HG03280 (cell line): Measurements from ENCODE around the gene TMEM187.

Experiments
- ATAC-seq: cut with Tn5 transposase; IDR thresholded peaks from one replicate; pipeline ENCODE4 v1.9.1; 2021; ENCODE audit warnings: mild to moderate bottlenecking, moderate library complexity; ENCODE audit not compliant: unreplicated experiment

Gene TMEM187, protein sequence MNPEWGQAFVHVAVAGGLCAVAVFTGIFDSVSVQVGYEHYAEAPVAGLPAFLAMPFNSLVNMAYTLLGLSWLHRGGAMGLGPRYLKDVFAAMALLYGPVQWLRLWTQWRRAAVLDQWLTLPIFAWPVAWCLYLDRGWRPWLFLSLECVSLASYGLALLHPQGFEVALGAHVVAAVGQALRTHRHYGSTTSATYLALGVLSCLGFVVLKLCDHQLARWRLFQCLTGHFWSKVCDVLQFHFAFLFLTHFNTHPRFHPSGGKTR

GRCh38 chrX:153972368-153973126 is at the start of gene TMEM187:
TSS of gene TMEM187 (plus strand) at chrX:153972754. CDS start at chrX:153982063, 9,309 bp downstream.
- peak; percentile 54 for ATAC-seq

- no peak for ATAC-seq
These were observed 49.4 kb upstream of the TMEM187 start for GRCh38 chrX:153922932-153923857.

DNA sequence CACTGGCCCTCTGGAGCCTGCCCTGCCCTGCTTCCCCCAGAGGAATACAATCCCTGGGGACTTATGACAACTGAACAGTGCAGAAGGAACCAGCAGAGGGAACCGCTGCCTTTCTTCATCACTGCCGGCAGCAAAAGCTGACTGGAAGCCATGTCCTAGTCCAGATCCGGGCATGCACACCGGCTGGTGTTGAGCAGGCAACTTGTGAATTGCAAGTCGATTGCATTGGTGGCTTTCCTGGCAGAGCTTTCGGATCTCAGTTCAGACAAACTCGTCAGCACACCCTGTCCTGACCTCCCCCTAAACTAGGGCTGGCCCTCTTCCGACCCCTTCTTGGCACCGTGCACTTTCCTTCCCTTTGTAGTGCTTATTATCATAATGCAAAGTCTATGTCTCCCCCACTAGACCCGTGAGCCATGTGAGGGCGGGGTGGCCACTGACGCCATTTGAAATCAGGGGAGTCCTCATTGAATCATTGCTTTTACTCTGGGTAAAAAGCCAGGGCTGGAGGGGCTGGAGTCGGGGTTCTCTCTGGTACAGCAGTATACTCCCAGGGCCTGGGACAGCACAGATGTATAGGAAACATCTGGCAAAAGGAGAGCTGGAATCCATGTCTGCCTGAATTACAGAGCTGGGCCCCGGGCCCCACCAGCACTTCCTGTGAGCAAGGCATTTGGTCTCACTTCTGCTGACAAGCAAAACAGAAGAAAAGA is 48.2 kb upstream of the TMEM187 start:
- ATAC-seq = no peak

DNA sequence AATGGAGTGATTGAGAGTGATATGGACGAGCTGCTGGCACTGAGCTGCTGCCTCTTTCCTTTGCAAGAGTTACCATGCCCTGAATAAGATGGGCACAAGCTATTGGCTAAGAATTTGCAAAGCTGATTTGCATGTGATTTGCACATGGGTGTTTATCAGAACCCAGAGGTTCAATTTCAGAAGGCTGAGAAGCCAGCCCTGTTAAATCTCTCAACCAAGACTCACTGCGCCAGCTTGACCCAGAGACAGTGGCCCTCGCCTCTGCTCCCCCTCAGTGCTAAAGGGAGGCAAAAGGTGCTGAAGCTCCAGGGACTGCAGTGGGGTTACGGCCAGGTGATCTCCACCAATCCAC is 47.2 kb upstream of the TMEM187 start:
- ATAC-seq = no peak

DNA sequence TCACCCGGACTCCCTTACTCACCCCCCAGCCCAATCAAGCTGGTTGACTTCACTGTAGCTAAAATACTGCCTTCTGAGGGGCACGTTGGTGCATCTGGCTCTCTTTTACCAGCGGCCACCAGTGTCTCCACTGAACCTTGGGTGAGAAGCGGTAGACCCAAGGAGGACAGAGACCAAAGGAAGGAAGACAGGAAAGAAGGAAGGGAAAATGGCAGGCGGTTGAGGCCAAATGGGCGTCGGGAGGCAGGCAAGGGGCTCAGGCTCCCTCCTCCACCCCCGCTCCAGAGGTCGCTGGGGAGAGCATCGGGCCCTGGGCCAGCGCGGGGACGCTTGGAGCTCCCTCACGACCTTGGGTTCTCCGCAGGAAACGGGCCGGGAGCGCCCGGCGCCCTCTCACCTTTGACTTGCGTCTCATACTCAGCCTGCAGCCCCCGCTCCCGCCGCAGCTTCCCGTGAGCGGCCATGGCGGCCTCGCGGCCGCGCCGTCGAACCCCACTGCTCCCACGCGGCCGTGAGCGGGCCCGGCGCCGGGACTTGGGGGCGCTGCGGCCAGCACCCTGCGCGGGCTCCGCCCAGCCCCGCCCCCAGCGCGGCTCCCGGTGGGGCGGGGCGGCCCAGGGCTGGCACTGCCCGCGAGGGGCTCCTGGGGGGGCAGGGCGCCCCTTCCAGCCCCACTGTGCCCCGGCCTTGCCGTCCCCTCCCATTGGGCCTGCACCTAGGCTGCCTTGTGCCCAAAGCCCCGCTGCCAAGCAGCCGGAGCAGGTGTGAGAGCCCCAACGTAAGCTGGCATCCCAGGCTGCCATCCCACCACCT is 46.6 kb upstream of the TMEM187 start, which contains the start of gene ARHGAP4:
Gene ARHGAP4, minus strand, starts transcription at position 526 of the 813 bp plus-strand sequence. Its CDS starts 62 bp downstream, at position 464.
- ATAC-seq = no peak

DNA sequence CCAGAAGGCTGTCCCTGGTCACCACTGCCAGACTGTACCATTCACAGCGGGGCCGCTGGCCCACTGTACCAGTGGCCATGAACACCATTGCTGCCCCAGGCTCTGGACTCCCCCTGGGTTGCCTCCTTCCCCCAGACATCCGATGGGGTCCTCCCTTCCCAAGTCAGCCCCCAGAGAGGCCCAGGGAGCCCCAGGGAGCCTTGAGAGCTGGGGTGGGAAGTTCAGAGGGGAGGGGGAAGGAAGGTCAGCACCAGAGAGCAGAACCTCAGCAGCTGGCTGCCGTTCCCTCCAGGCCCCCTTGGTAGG is 46.0 kb upstream of the TMEM187 start:
- no peak for ATAC-seq

DNA sequence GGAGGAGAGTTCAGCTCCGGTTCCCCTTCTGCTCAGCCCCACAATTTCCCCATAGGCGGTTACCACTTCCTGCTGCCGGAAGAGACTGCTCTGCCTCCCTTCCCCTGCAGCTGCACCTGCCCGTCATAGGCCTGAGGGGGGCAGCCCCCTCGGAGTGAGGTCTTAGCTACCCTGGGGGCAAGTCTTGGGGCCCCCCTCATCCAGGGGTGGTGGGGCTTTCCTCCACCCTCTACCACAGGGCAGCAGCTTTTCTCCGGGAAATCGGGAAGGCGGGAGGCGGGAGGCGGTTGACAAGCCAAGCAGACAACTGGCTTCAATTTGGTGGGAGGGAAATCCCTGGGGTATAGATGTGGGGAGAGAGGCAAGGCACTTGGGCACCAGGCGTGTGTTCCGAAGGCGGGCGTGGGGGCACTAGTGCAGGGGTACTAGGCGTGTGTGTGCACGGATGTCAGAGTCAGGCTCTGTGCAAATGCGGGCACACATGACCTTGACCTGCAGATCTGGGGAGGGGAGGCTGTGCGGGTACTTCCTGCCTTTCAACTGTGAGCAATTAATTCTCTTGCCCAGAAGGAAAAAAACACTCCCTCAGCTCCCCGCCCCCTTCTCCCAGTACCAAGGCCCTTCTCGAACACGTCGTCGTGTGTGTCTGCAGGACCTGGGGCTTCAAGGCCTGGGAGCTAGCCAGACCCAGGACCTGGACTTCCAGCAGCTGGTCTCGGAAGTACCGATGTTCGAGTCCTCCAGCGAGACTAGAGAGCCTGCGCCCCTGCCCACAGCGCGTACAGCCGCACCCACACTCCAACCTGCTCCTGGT is 45.5 kb upstream of the TMEM187 start:
- ATAC-seq = peak; percentile 40

DNA sequence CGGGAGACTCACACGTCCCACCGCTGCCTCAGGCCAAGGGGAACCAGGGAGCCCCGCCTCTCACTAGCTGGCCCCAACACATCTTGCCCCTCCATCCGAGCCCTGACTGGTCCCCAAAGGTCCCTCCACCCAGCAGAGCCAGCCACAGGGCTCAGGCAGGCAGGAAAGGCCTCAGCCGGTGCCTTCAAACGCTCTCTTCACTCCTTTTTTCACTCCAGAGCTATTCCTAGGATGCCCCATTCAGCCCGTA is 45.0 kb upstream of the TMEM187 start:
- no peak for ATAC-seq

- ATAC-seq = peak; percentile 74
These were observed 44.4 kb upstream of the TMEM187 start for GRCh38 chrX:153927922-153928760.

DNA sequence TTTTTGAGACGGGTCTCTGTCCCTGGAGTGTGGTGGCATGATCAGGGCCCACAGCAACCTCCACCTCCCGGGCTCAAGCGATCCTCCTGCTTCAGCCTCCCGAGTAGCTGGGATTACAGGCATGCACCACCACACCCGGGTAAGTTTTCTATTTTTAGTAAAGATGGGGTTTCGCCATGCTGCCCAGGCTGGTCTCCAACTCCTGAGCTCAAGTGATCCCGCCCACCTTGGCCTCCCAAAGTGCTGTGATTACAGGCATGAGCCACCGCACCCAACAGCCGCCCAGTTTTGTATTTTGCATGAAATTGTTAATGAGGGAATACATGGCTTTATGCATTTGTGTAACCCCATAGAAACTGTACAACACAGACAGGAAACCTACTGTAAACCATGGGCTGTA is 43.7 kb upstream of the TMEM187 start:
- ATAC-seq = no peak

DNA sequence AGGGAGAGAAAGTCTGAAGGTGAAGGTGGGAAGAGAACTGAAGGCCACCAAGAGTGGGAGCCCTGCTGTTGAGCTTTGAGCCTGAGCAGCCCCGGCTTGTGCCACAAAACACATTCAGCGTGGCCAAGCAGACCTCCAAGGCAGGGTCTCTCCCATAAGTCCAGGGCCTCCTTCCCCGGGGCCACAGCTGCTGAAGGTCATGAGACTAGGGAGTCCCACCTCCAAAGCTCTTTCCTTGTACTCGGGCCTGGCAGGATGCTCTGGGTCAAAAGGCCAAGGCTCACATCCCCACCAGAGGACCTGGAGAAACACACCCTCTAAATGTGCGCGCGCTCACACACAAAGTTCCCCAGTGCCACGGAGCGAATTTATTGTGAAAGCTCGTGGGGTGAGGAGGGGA is 43.0 kb upstream of the TMEM187 start:
- ATAC-seq = no peak

- ATAC-seq = no peak
These were observed 42.3 kb upstream of the TMEM187 start for GRCh38 chrX:153930011-153930910.

- no peak for ATAC-seq
These were observed 41.4 kb upstream of the TMEM187 start for GRCh38 chrX:153931151-153931550.

DNA sequence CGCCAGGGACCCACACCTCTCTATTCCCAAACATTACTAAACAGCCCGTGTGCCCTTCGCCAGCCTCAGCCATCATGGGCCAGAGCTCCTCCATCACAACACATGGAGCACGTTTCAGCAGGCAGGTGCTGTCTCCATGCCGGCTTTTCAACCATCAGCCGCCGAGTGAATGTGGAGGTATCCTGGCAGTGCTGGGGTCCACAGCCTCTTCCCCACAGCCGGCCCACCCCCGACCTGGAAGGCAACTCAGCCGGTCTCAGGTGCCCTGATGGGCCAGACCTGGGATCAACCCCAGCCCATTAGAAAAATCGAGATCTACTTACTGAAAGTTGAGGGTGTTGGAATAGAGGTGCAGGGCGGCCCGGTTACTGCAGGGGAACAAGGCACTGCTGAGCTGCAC is 40.8 kb upstream of the TMEM187 start:
- ATAC-seq = no peak

DNA sequence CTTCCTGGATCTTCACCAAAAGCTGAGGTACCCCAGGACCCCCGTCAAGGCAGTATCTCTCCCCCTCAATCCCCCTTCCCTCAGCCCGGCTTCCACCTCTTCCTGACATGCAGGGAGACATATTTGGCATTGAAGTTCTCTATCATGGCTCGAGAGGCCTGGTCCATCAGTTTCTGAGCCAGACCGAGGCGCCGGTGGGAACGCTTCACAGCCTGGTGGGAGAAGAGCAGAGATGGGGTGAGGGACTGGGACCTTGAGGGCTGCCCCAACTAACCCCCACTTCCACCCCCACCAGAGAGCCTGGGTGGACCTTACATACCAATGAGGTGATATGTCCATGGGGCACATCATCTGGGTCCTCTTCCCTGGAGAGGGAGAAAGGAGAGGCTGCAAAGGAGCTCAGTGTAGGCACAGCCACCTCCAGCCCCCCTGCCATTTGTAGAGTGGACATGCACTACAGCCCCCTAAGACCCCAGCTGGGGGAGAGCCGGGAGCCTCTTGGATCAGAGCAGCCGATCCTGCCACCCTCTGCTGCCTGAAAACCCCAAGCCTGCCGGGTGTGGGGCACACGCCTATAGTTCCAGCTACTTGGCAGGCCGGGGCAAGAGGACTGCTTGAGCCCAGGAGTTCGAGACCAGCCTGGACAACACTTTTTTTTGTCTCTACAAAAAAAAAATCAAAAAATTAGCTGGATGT is 40.2 kb upstream of the TMEM187 start:
- no peak for ATAC-seq

- ATAC-seq = no peak
These were observed 38.8 kb upstream of the TMEM187 start for GRCh38 chrX:153933748-153934147.

- peak; percentile 6 for ATAC-seq
These were observed 38.3 kb upstream of the TMEM187 start for GRCh38 chrX:153934148-153934761.
